LNCAP (cell line): ENCODE measurements around the gene MACROD2.

ENCODE experiments used
- TF ChIP-seq, protein P1 (sequence below): fragments of 450-650 bp; IDR thresholded peaks from 2 replicates; pipeline ENCODE4 v1.5.1; 2017; ENCODE audit warnings: mild to moderate bottlenecking

The MACROD2 gene

DNA sequence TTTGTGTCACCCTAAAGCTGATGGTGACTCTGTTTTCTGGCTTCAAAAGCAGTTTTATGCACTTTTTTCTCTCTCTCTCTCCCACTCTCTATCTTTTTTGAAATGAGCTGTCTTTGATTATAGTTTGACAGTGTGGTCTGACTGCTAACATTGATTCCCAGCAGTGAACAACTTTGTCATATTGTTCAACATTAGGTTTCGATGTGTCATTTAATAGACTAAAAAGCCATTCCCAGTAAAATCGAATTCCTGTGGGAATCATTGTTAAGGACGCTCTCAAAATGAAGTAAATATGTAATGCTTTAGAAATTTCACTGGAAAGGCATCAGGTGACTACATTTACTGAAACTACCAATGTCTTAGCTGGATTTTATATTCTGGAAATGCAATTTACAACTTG lies 412.0 kb downstream of the MACROD2 start:
- TF ChIP-seq, protein P1, sequence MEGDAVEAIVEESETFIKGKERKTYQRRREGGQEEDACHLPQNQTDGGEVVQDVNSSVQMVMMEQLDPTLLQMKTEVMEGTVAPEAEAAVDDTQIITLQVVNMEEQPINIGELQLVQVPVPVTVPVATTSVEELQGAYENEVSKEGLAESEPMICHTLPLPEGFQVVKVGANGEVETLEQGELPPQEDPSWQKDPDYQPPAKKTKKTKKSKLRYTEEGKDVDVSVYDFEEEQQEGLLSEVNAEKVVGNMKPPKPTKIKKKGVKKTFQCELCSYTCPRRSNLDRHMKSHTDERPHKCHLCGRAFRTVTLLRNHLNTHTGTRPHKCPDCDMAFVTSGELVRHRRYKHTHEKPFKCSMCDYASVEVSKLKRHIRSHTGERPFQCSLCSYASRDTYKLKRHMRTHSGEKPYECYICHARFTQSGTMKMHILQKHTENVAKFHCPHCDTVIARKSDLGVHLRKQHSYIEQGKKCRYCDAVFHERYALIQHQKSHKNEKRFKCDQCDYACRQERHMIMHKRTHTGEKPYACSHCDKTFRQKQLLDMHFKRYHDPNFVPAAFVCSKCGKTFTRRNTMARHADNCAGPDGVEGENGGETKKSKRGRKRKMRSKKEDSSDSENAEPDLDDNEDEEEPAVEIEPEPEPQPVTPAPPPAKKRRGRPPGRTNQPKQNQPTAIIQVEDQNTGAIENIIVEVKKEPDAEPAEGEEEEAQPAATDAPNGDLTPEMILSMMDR, result no peak

DNA sequence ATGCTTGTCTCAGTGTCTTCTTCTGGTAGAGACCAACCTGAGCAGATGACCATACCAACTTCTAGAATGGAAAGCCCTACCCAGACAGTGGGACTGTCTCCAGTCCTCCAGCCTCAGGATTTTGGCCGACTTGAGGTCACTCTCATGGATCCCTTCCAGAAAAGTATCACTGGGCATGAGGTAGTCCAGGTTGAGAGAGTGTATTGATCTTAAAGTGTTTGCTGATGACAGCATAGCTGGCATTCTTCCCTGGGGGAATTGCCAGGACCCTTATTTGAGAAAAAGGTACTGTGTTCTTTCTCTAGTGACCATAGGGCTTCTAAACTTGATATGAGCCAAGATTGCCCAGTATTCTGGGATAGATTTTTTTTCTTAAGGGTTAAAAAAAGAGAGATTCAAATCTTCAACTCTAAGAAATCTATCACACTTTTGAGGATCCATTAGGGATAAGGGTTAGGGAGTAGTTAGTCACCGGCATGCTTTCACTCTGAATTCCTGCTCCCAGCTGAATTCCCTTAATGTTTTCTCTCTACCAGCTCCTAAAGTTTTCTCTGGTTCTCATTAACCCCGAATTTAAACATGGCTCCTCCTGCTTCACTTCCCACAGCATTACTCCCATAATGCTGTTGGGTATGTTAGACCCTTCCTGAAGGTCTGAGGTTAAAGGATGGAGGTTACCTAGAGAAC lies 415.7 kb downstream of the MACROD2 start:
- TF ChIP-seq, protein P1, result no peak

DNA sequence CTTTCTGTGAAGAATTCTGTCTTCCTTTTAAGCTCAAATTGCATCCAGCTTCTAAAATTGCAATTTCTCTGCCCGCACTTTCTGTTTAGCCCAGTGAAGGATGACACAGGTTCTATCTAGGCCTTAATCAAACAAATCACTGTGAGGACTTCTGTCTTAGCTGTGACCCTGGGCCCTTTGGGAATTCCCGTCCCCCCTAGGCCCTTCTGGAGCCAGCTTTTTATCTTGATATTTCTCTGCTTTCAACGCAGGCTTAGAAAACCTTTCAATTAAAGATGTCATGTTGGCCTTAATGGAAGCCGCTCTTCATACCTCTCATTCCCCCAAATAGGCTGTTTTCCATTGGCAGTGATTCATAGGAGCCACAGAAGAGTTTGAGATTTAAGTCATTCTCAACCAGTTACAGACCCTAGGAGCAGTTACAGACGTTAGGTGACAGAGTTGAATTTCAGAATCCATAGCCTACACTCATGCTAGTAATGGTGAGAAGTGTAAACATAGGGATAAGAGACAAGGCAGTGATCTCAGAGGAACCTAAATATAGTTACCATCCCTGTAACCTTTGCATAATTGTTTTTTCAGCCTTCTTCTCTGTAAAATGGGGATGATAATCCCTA lies 416.9 kb downstream of the MACROD2 start:
- TF ChIP-seq, protein P1, result no peak

DNA sequence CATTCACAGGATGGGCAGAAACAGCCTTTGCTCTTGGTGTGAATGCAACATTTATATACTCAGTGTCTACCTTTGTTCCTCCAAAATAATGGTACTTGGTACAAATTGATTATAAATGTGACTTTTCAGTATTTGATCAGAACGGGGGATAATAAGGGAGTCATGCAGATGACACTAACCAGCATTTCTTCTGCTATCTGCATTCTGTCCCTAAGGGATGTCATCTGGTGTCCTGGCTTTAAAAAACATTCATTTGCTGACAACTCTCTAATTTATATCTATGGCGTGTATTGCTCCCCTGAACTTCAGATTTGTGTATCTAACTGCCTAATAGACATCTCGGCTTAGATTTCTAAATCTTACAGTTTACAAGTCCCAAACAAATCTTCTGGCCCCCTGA lies 418.5 kb downstream of the MACROD2 start:
- TF ChIP-seq, protein P1, result no peak

DNA sequence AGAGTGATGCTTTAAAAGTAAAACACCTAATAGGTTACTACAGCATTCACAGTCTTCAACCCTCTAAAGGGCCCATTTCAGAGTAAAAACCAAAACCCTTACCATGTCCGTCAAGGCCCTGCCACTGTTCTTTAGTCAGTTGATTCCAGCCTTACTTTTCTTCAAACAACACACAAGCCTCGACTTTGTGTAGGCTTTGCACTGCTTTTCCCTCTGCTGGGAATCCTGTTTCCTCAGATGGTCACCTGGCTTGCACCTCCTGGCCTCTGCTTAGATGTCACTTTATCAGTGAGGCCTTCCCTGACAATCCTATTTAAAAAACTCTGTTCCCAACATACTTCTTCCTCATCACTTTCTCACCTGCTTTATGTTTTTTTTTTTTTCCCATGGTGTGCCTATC lies 419.2 kb downstream of the MACROD2 start:
- TF ChIP-seq, protein P1, result no peak

DNA sequence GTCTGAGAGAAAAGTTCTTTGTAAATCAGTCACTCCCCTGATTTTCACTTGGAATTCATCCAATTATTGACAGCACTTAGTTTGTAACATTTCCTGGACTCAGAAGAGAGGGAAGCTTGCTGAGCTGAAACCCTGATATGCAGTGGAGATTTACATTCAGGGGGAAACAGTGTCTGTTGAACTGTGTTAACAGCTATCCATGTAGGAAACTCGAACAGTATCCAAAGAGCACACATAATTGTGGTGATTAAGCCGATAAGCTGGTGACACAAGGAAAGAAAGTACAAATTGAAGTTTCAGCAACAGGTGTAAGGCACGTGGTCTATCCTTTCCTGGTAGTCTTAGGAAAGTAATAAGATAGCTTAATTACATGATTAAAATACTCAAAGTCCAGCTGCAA lies 420.2 kb downstream of the MACROD2 start:
- TF ChIP-seq, protein P1, result no peak

DNA sequence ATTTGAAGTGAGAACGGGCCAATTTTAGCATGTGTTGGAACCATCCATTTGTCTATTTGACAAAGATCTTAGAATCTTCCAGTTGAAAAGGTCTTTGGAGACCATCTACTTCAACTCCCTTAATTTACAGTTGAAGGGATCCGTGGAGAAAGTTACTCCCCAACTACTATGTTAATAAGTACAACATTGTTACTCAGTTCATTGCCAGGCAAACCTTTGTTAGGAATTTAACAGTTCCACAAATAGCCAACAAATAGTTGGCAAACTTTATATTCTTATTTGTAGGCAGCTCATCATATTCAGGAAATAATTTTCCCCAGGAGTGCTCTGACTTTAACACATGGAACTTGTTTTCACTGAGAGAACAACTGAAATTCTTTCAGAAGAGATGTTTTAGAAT lies 423.1 kb downstream of the MACROD2 start:
- TF ChIP-seq, protein P1, result no peak

DNA sequence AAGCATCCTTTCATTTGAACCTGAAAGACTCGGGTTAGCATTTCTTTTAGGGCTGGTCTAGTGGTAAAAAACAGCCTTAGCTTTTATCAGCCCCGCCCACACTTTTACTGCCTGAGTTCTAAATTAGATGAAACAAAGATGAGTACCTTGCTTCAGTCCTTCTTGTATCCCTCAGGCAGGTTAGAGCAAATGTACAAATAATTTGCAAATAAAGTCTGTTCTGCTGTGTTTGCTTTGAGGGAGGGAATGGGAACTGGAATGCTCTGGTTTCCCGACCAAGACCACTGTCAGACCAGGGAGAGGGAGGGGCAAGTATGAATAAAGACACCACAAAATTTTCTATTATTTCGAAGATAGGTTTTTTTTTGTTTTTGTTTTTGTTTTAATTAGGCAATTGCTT lies 427.6 kb downstream of the MACROD2 start:
- TF ChIP-seq, protein P1, result no peak
